ENCODE results near the gene HRH1.
"Not testable (repeated sequence)": the region's sequence is repeated elsewhere in the genome, so short reads cannot be mapped to it uniquely, and the experiment has no call there.

Gene HRH1

DNA sequence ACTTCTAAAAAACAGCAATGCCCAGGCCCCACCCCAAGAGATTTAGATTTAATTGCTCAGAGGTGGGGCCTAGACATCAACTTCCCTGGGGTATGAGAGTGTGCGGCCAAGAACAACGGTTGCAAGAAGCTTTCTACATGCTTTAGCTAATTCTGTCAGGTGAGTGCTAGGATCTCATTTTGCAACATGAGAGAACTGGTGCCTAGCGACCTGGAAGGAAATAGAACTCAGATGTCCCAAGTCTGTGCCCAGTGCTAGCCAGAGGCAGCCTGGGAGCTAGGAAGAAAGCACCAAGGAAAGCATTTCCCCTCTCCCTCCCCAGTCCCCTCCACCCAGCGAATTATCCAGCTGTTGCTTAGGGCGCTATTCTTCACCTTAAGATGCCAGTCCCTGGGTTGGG is 22.9 kb upstream of the HRH1 start:
- peaks cover 3% of the 10 kb centered on the region for H3K4me1 ChIP-seq (ENCODE audit: insufficient read depth, low read length)
- no peaks in the 10 kb centered on the region for H3K27me3 ChIP-seq (ENCODE audit: control insufficient read depth in 1 of 2, insufficient read depth in 2 of 2, low read length in 2 of 2)
- no peak overlapping the region for H3K9ac ChIP-seq (ENCODE audit: low read length)
- no peaks in the 10 kb centered on the region for H3K36me3 ChIP-seq (ENCODE audit: insufficient read depth, low read length)
- H3K4me3 ChIP-seq (ENCODE audit: low read depth in 1 of 2, low read length in 2 of 2): no peak overlapping the region
- no peaks in the 10 kb centered on the region for H3K9me3 ChIP-seq (ENCODE audit: low read length)
- H3K27ac ChIP-seq (ENCODE audit: low read depth, low read length): no peak overlapping the region

- not testable (repeated sequence) for H3K9me3 ChIP-seq (ENCODE audit: low read length); H3K9ac ChIP-seq (ENCODE audit: low read length); H3K27me3 ChIP-seq (ENCODE audit: control insufficient read depth in 1 of 2, insufficient read depth in 2 of 2, low read length in 2 of 2); H3K4me1 ChIP-seq (ENCODE audit: insufficient read depth, low read length); H3K4me3 ChIP-seq (ENCODE audit: low read depth in 1 of 2, low read length in 2 of 2); H3K36me3 ChIP-seq (ENCODE audit: insufficient read depth, low read length); H3K27ac ChIP-seq (ENCODE audit: low read depth, low read length)
Observed at GRCh38 chr3:11131886-11132285, 22.4 kb upstream of the HRH1 start.

DNA sequence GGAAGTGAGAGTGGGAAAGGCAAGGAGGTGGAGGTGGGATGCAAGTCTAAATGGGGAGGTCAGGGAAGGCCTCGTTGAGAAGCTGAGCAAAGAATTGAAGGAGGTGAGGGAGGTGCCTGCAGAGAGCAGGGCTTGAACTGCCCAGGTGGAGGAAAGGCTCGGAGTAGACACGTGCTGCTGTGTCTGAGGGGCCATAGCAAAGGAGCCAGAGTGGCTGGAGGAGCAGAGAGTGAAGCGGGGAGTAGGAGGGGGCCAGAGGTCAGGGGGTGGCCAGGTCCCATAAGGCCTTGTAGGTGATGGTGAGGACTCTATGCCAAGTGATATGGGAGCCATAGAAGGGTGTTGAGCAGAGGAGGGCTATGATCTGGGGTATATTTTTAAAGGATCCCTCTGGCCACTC is 21.4 kb upstream of the HRH1 start:
- no peak overlapping the region for H3K4me3 ChIP-seq (ENCODE audit: low read depth in 1 of 2, low read length in 2 of 2)
- no peak overlapping the region for H3K9ac ChIP-seq (ENCODE audit: low read length)
- no peaks in the 10 kb centered on the region for H3K9me3 ChIP-seq (ENCODE audit: low read length)
- H3K4me1 ChIP-seq (ENCODE audit: insufficient read depth, low read length): peaks cover 4% of the 10 kb centered on the region
- no peaks in the 10 kb centered on the region for H3K36me3 ChIP-seq (ENCODE audit: insufficient read depth, low read length)
- no peaks in the 10 kb centered on the region for H3K27me3 ChIP-seq (ENCODE audit: control insufficient read depth in 1 of 2, insufficient read depth in 2 of 2, low read length in 2 of 2)
- H3K27ac ChIP-seq (ENCODE audit: low read depth, low read length): no peak overlapping the region

GRCh38 chr3:11134794-11135193 is 19.5 kb upstream of the HRH1 start:
- Histone ChIP-seq H3K36me3 (ENCODE audit: insufficient read depth, low read length) (no peaks in the 10 kb centered on the region), H3K4me3 (ENCODE audit: low read depth in 1 of 2, low read length in 2 of 2) (no peak overlapping the region), H3K9me3 (ENCODE audit: low read length) (no peaks in the 10 kb centered on the region), H3K27ac (ENCODE audit: low read depth, low read length) (no peak overlapping the region), H3K4me1 (ENCODE audit: insufficient read depth, low read length) (peaks cover 4% of the 10 kb centered on the region), H3K9ac (ENCODE audit: low read length) (no peak overlapping the region), H3K27me3 (ENCODE audit: control insufficient read depth in 1 of 2, insufficient read depth in 2 of 2, low read length in 2 of 2) (no peaks in the 10 kb centered on the region)

DNA sequence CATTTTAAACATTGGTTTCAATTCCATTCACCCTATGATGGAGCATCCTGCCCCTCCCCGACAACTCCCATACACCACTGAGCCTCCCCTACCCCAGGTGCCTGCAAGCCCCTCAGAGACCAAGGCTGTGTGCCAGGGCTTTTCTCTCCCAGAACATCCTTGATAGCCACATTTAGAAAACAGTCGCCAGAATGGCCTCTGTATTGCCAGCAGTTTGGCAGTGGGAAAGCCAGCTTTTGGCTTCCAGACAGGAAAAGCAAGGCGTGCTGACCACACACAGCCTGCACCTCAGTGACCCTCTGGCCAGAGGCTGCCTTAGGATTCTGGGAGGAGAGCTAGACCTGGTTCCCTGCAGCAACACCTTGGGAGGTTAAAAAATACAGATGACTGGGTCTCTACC is 18.2 kb upstream of the HRH1 start:
- H3K36me3 ChIP-seq (ENCODE audit: insufficient read depth, low read length): no peaks in the 10 kb centered on the region
- no peak overlapping the region for H3K4me3 ChIP-seq (ENCODE audit: low read depth in 1 of 2, low read length in 2 of 2)
- peak overlapping the region; percentile 30 for H3K27ac ChIP-seq (ENCODE audit: low read depth, low read length)
- H3K9me3 ChIP-seq (ENCODE audit: low read length): no peaks in the 10 kb centered on the region
- peaks cover 4% of the 10 kb centered on the region for H3K4me1 ChIP-seq (ENCODE audit: insufficient read depth, low read length)
- no peaks in the 10 kb centered on the region for H3K27me3 ChIP-seq (ENCODE audit: control insufficient read depth in 1 of 2, insufficient read depth in 2 of 2, low read length in 2 of 2)
- no peak overlapping the region for H3K9ac ChIP-seq (ENCODE audit: low read length)

DNA sequence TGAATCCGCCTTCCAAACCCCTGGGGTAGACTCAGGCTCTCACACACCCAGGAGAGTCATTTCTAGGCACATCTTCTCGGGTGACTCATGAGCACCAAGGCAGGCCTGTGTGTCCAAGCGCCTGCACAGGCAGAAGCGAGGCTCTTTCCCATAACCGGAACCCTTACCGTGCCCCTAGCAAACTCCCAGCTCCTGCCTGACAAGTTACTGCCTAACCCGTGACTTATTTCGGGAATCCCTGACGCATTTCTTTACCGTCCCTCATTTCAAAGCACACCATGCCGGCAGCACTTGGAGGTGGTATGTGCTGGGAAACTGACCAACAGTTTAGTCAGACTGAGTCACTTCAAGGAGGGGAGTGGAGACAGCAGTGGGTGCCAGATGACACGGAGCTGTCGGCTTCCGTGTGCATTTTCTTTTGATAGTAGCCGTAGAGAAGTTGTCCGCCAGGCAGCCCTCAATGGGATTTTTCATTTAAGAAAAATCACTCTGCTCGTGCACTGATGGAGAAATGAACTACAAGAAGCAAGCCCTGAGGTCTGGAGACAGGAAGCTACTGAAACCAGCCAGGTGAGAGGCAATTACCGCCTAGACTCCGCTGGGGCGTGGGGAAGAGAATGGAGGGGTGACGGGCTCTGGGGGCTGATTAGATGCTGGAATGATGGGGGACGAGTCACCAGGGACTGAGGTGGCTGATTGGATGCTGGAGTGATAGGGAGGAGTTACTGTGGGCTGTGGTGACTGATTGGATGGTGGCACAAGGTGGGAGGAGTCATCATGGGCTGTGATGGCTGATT is 17.3 kb upstream of the HRH1 start:
- Histone ChIP-seq H3K4me1 (ENCODE audit: insufficient read depth, low read length) (peaks cover 4% of the 10 kb centered on the region), H3K4me3 (ENCODE audit: low read depth in 1 of 2, low read length in 2 of 2) (peak overlapping the region in 1 of 2 donors; percentile 25), H3K9ac (ENCODE audit: low read length) (peak overlapping the region; percentile 9), H3K27me3 (ENCODE audit: control insufficient read depth in 1 of 2, insufficient read depth in 2 of 2, low read length in 2 of 2) (no peaks in the 10 kb centered on the region), H3K27ac (ENCODE audit: low read depth, low read length) (peak overlapping the region; percentile 72), H3K36me3 (ENCODE audit: insufficient read depth, low read length) (no peaks in the 10 kb centered on the region), H3K9me3 (ENCODE audit: low read length) (no peaks in the 10 kb centered on the region)

GRCh38 chr3:11137627-11137959 is 16.7 kb upstream of the HRH1 start:
- H3K27ac ChIP-seq (ENCODE audit: low read depth, low read length): no peak overlapping the region

GRCh38 chr3:11138371-11138770 is 15.9 kb upstream of the HRH1 start:
- Histone ChIP-seq H3K4me1 (ENCODE audit: insufficient read depth, low read length) (peaks cover 4% of the 10 kb centered on the region), H3K9ac (ENCODE audit: low read length) (no peak overlapping the region), H3K27ac (ENCODE audit: low read depth, low read length) (no peak overlapping the region), H3K9me3 (ENCODE audit: low read length) (no peaks in the 10 kb centered on the region), H3K36me3 (ENCODE audit: insufficient read depth, low read length) (no peaks in the 10 kb centered on the region), H3K4me3 (ENCODE audit: low read depth in 1 of 2, low read length in 2 of 2) (no peak overlapping the region), H3K27me3 (ENCODE audit: control insufficient read depth in 1 of 2, insufficient read depth in 2 of 2, low read length in 2 of 2) (no peaks in the 10 kb centered on the region)

More at GRCh38 chr3:11137627-11137959, 16.7 kb upstream of the HRH1 start:
- no peaks in the 10 kb centered on the region for H3K36me3 ChIP-seq (ENCODE audit: insufficient read depth, low read length)
- H3K9ac ChIP-seq (ENCODE audit: low read length): no peak overlapping the region
- no peak overlapping the region for H3K4me3 ChIP-seq (ENCODE audit: low read depth in 1 of 2, low read length in 2 of 2)
- peaks cover 4% of the 10 kb centered on the region for H3K4me1 ChIP-seq (ENCODE audit: insufficient read depth, low read length)
- no peaks in the 10 kb centered on the region for H3K27me3 ChIP-seq (ENCODE audit: control insufficient read depth in 1 of 2, insufficient read depth in 2 of 2, low read length in 2 of 2)
- H3K9me3 ChIP-seq (ENCODE audit: low read length): no peaks in the 10 kb centered on the region

DNA sequence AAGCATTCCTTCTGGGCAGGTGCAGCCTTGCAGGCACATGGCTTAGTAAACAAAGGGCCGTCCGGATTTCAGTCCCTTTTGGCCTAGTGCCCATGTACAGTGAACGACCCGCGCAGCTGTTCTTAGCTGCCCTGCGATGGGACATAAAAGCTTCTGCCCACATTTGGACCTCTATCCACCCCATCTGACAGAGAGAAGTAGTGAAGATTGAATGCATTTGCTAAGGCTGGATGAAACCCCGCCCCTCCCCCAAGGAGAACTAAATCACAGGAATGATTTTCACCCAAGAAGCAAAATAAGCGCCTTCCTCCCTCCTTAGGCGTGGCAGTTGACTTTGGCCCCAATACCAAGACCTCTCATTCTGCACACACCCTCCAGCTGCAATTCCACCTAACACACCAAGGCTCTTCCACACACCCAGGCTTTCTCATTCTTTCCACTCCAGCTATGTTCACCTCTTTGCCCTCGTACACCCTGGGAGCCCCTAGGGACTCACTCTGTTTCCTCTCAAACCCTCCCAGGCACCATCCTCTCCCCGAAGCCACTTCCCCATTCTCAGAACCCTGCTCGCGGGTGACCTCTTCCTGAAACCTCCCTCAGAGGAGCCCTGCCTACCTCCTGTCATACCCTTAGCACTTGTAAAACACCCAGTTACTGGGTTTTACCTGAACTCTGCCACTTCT is 14.1 kb upstream of the HRH1 start:
- Histone ChIP-seq H3K36me3 (ENCODE audit: insufficient read depth, low read length) (no peaks in the 10 kb centered on the region), H3K4me3 (ENCODE audit: low read depth in 1 of 2, low read length in 2 of 2) (no peak overlapping the region), H3K27ac (ENCODE audit: low read depth, low read length) (no peak overlapping the region), H3K9ac (ENCODE audit: low read length) (no peak overlapping the region), H3K4me1 (ENCODE audit: insufficient read depth, low read length) (peaks cover 4% of the 10 kb centered on the region), H3K27me3 (ENCODE audit: control insufficient read depth in 1 of 2, insufficient read depth in 2 of 2, low read length in 2 of 2) (no peaks in the 10 kb centered on the region), H3K9me3 (ENCODE audit: low read length) (no peaks in the 10 kb centered on the region)

DNA sequence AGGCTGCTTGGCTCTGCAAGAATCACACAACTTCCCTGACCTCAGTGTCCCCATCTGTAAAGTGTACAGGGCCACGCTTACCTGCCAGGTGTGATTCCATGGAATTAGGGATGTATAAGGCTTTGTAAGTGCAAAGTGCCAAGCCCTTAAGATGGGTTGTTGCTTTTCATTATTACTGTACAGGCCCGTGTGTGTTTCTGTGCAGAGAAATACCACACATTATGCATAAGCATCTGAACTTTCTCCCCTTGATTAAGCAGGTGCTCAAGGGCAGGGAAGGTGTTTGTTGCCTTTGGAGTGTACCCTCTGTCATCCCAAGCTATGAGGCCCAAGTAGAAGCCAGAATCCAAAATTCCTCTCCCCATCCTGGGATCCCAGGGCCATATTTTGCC is 13.6 kb upstream of the HRH1 start:
- Histone ChIP-seq H3K36me3 (ENCODE audit: insufficient read depth, low read length) (no peaks in the 10 kb centered on the region), H3K4me1 (ENCODE audit: insufficient read depth, low read length) (peaks cover 4% of the 10 kb centered on the region), H3K9me3 (ENCODE audit: low read length) (no peaks in the 10 kb centered on the region), H3K4me3 (ENCODE audit: low read depth in 1 of 2, low read length in 2 of 2) (no peak overlapping the region), H3K9ac (ENCODE audit: low read length) (no peak overlapping the region), H3K27me3 (ENCODE audit: control insufficient read depth in 1 of 2, insufficient read depth in 2 of 2, low read length in 2 of 2) (no peaks in the 10 kb centered on the region), H3K27ac (ENCODE audit: low read depth, low read length) (no peak overlapping the region)

- no peak overlapping the region for H3K9ac ChIP-seq (ENCODE audit: low read length)
- no peaks in the 10 kb centered on the region for H3K4me1 ChIP-seq (ENCODE audit: insufficient read depth, low read length)
- no peaks in the 10 kb centered on the region for H3K27me3 ChIP-seq (ENCODE audit: control insufficient read depth in 1 of 2, insufficient read depth in 2 of 2, low read length in 2 of 2)
- H3K9me3 ChIP-seq (ENCODE audit: low read length): no peaks in the 10 kb centered on the region
- no peak overlapping the region for H3K27ac ChIP-seq (ENCODE audit: low read depth, low read length)
- H3K4me3 ChIP-seq (ENCODE audit: low read depth in 1 of 2, low read length in 2 of 2): no peak overlapping the region
- no peaks in the 10 kb centered on the region for H3K36me3 ChIP-seq (ENCODE audit: insufficient read depth, low read length)
Observed at GRCh38 chr3:11143476-11143875, 10.8 kb upstream of the HRH1 start.

DNA sequence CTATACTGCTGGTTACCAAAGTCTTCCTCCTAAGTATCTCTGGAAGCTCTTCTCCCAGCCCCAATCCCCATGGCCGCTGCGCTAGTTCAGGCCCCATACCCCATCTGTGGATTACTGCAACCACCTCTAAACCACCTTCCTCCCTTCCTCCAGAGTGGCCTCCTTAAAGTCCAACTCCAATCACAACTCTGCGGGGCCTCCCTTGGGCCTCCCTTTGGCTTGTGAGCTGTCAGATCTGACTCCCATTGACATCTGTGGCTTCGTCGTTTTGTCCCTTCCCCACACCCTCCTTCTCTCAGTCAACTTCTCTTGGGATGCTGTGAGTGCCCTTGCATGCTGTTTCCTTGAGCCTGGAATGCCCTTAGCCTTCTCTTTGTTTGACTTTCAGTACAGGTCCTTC is 9.3 kb upstream of the HRH1 start:
- Histone ChIP-seq H3K4me3 (ENCODE audit: low read depth in 1 of 2, low read length in 2 of 2) (no peak overlapping the region), H3K9ac (ENCODE audit: low read length) (no peak overlapping the region), H3K36me3 (ENCODE audit: insufficient read depth, low read length) (no peaks in the 10 kb centered on the region), H3K27ac (ENCODE audit: low read depth, low read length) (no peak overlapping the region), H3K4me1 (ENCODE audit: insufficient read depth, low read length) (no peaks in the 10 kb centered on the region), H3K27me3 (ENCODE audit: control insufficient read depth in 1 of 2, insufficient read depth in 2 of 2, low read length in 2 of 2) (no peaks in the 10 kb centered on the region), H3K9me3 (ENCODE audit: low read length) (no peaks in the 10 kb centered on the region)

Data from muscle layer of colon (tissue), 2 donors.